Measurements from ENCODE around the gene YPEL2. TPM values are rescaled to one million over a fixed set of nuclear protein-coding genes. Genes with fewer than 3 reads are reported as not detected.

YPEL2 gene
- total RNA-seq, 1 experiment from 2014 or later, result 2.9 TPM

- H3K27ac Mint-ChIP-seq (ENCODE audit: unreplicated experiment), result peak overlapping the region; percentile 39
- Histone ChIP-seq H3K4me1 (peaks cover 12% of the 10 kb centered on the region; the same call in 1 of the 2 replicates), H3K9me3 (no peaks in the 10 kb centered on the region), H3K27me3 (replicated peaks; ENCODE audit: control insufficient read depth, insufficient read depth, low read length) (no peaks in the 10 kb centered on the region), H3K36me3 (ENCODE audit: control insufficient read depth, insufficient read depth, low read length) (no peaks in the 10 kb centered on the region), H3K4me3 (ENCODE audit: low read depth, low read length) (no peak overlapping the region)
- TF ChIP-seq, protein P1, sequence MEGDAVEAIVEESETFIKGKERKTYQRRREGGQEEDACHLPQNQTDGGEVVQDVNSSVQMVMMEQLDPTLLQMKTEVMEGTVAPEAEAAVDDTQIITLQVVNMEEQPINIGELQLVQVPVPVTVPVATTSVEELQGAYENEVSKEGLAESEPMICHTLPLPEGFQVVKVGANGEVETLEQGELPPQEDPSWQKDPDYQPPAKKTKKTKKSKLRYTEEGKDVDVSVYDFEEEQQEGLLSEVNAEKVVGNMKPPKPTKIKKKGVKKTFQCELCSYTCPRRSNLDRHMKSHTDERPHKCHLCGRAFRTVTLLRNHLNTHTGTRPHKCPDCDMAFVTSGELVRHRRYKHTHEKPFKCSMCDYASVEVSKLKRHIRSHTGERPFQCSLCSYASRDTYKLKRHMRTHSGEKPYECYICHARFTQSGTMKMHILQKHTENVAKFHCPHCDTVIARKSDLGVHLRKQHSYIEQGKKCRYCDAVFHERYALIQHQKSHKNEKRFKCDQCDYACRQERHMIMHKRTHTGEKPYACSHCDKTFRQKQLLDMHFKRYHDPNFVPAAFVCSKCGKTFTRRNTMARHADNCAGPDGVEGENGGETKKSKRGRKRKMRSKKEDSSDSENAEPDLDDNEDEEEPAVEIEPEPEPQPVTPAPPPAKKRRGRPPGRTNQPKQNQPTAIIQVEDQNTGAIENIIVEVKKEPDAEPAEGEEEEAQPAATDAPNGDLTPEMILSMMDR (IDR thresholded peaks at IDR 0.05; ENCODE audit: insufficient read depth in 1 of 2, low read depth in 1 of 2, low read length in 1 of 2, severe bottlenecking in 1 of 2, unreplicated experiment in 1 of 2), result no peak
- no peak for DNase-seq
- intact Hi-C loops (cut with micrococcal nuclease; ENCODE audit: unreplicated experiment), result no loop called here
- H3K9me3 Mint-ChIP-seq (ENCODE audit: unreplicated experiment), result no peaks in the 10 kb centered on the region
- peaks cover 11% of the 10 kb centered on the region for H3K4me1 Mint-ChIP-seq (ENCODE audit: low read depth, unreplicated experiment)
- BruUV-seq (replicated peaks), result no TSS peak
- ChIA-PET CTCF (no interaction called here), POLR2A (no interaction called here)
- no peaks in the 10 kb centered on the region for H3K27me3 Mint-ChIP-seq (ENCODE audit: insufficient read depth, unreplicated experiment)
- H3K36me3 Mint-ChIP-seq (ENCODE audit: insufficient read depth, unreplicated experiment), result no peaks in the 10 kb centered on the region
- H3K4me3 Mint-ChIP-seq (ENCODE audit: unreplicated experiment), result no peak overlapping the region
Observed at GRCh38 chr17:59381716-59382570, 50.5 kb downstream of the YPEL2 start.

GRCh38 chr17:59383893-59384292, 52.4 kb downstream of the YPEL2 start:
- intact Hi-C loops (cut with micrococcal nuclease; ENCODE audit: unreplicated experiment), result no loop called here
- TF ChIP-seq, protein P1 (IDR thresholded peaks at IDR 0.05; ENCODE audit: insufficient read depth in 1 of 2, low read depth in 1 of 2, low read length in 1 of 2, severe bottlenecking in 1 of 2, unreplicated experiment in 1 of 2), result no peak
- Histone ChIP-seq H3K27me3 (replicated peaks; ENCODE audit: control insufficient read depth, insufficient read depth, low read length) (no peaks in the 10 kb centered on the region), H3K36me3 (ENCODE audit: control insufficient read depth, insufficient read depth, low read length) (no peaks in the 10 kb centered on the region), H3K4me1 (peaks cover 7% of the 10 kb centered on the region; the same call in 1 of the 2 replicates), H3K9me3 (no peaks in the 10 kb centered on the region), H3K4me3 (ENCODE audit: low read depth, low read length) (no peak overlapping the region)
- no TSS peak for BruUV-seq (replicated peaks)
- ChIA-PET CTCF (interaction anchor here (1.3 kb wide), 1 partner anchor 54 kb away, joined by 3 read pairs; no protein-coding TSS in a partner anchor), POLR2A (no interaction called here)
- Mint-ChIP-seq H3K4me1 (ENCODE audit: low read depth, unreplicated experiment) (peaks cover 5% of the 10 kb centered on the region), H3K9me3 (ENCODE audit: unreplicated experiment) (no peaks in the 10 kb centered on the region), H3K27ac (ENCODE audit: unreplicated experiment) (no peak overlapping the region), H3K4me3 (ENCODE audit: unreplicated experiment) (no peak overlapping the region), H3K36me3 (ENCODE audit: insufficient read depth, unreplicated experiment) (no peaks in the 10 kb centered on the region), H3K27me3 (ENCODE audit: insufficient read depth, unreplicated experiment) (no peaks in the 10 kb centered on the region)
- DNase-seq, result no peak

DNA sequence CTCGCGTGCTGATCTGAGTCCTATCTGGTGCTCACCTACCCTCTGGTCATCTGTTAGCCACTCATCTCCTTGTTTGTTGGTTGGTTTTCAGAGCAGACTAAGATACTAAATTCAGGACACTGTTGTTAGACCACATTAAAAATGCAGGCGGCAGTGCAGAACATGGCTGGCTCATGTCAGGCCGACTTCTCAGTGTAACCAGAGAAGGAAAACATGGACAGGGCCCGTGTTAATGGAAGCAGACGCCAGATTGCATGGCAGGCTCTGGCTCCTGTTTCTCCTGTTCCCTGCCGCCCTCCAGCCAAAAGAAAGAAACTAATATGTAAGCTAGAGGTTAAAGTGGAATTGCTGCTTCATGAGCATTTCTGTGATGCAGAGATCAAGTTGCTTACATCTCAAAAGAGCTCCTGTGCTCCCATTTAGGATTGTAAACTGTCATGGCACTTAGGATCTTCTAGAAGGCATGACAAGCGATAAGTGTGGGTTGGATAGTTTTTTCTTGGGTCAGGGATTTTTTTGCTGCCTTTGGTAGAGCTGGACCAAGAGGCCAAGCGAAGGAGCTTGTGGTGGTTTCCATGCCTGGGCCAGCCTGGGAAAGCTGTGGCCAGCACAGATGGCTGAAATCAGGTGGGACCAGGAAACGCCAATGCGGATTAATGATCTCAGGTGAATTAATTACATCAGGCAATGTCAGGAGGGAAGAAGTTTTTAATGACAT, 56.1 kb downstream of the YPEL2 start:
- intact Hi-C loops (cut with micrococcal nuclease; ENCODE audit: unreplicated experiment), result no loop called here
- no peaks in the 10 kb centered on the region for H3K4me1 Mint-ChIP-seq (ENCODE audit: low read depth, unreplicated experiment)
- H3K4me3 Mint-ChIP-seq (ENCODE audit: unreplicated experiment), result no peak overlapping the region
- no peaks in the 10 kb centered on the region for H3K36me3 Mint-ChIP-seq (ENCODE audit: insufficient read depth, unreplicated experiment)
- no peaks in the 10 kb centered on the region for H3K27me3 Mint-ChIP-seq (ENCODE audit: insufficient read depth, unreplicated experiment)
- no TSS peak for BruUV-seq (replicated peaks)
- H3K9me3 Mint-ChIP-seq (ENCODE audit: unreplicated experiment), result no peaks in the 10 kb centered on the region
- Histone ChIP-seq H3K36me3 (ENCODE audit: control insufficient read depth, insufficient read depth, low read length) (no peaks in the 10 kb centered on the region), H3K9me3 (no peaks in the 10 kb centered on the region), H3K4me1 (no peaks in the 10 kb centered on the region), H3K27me3 (replicated peaks; ENCODE audit: control insufficient read depth, insufficient read depth, low read length) (no peaks in the 10 kb centered on the region), H3K4me3 (ENCODE audit: low read depth, low read length) (no peak overlapping the region)
- no peak overlapping the region for H3K27ac Mint-ChIP-seq (ENCODE audit: unreplicated experiment)
- DNase-seq, result no peak
- ChIA-PET POLR2A (no interaction called here), CTCF (no interaction called here)
- TF ChIP-seq, protein P1 (IDR thresholded peaks at IDR 0.05; ENCODE audit: insufficient read depth in 1 of 2, low read depth in 1 of 2, low read length in 1 of 2, severe bottlenecking in 1 of 2, unreplicated experiment in 1 of 2), result no peak

All from Caco-2 (cell line).